22Rv1 (cell line): ENCODE data around the gene GADD45GIP1.

Experiments
- ZFX ChIP-seq: fragments of 450-650 bp; IDR thresholded peaks from 2 replicates; pipeline ENCODE4 v1.6.1; 2017; ENCODE audit warnings: antibody characterized with exemption, borderline replicate concordance
- TF ChIP-seq, protein P1 (sequence below): fragments of 450-650 bp; IDR thresholded peaks from 2 replicates; pipeline ENCODE4 v1.5.1; 2017; ENCODE audit warnings: mild to moderate bottlenecking

GRCh38 chr19:12984683-12985048 lies 27.6 kb upstream of the GADD45GIP1 start:
- TF ChIP-seq, protein P1, sequence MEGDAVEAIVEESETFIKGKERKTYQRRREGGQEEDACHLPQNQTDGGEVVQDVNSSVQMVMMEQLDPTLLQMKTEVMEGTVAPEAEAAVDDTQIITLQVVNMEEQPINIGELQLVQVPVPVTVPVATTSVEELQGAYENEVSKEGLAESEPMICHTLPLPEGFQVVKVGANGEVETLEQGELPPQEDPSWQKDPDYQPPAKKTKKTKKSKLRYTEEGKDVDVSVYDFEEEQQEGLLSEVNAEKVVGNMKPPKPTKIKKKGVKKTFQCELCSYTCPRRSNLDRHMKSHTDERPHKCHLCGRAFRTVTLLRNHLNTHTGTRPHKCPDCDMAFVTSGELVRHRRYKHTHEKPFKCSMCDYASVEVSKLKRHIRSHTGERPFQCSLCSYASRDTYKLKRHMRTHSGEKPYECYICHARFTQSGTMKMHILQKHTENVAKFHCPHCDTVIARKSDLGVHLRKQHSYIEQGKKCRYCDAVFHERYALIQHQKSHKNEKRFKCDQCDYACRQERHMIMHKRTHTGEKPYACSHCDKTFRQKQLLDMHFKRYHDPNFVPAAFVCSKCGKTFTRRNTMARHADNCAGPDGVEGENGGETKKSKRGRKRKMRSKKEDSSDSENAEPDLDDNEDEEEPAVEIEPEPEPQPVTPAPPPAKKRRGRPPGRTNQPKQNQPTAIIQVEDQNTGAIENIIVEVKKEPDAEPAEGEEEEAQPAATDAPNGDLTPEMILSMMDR = no peak
- TF ChIP-seq ZFX = no peak
